Measurements from ENCODE around the gene ATG4A. TPM values are rescaled to one million over a fixed set of nuclear protein-coding genes. Genes with fewer than 3 reads are reported as not detected.

The ATG4A gene
- total and polyA plus RNA-seq, 8 donors = 8.9 to 14.6 (median 10.1) TPM

GRCh38 chrX:108156082-108156481 lies 64.5 kb downstream of the ATG4A start:
- H3K36me3 ChIP-seq = peaks cover 0 to 5% (median 0%) of the 10 kb centered on the region in 3 donors
- DNase-seq = no peak
- FAIRE-seq = no peak
- TF ChIP-seq CTCF (IDR thresholded peaks at IDR 0.05) = no peak
- no peak overlapping the region for H3K4me3 ChIP-seq
- no peak for ATAC-seq
- 84 to 90% methylated on average over 2 of the region's 2 CpGs for WGBS, 2 donors
- H3K27me3 ChIP-seq = no peaks in the 10 kb centered on the region
- H3K9me3 ChIP-seq = no peaks in the 10 kb centered on the region
- H3K4me1 ChIP-seq = no peaks in the 10 kb centered on the region
- intact Hi-C loops (cut with DNase I) = no loop called here
- no peak overlapping the region for H3K27ac ChIP-seq

GRCh38 chrX:108156934-108157466 lies 65.4 kb downstream of the ATG4A start:
- FAIRE-seq (no peak), ATAC-seq (no peak), DNase-seq (no peak)
- intact Hi-C loops (cut with DNase I) = no loop called here
- Histone ChIP-seq H3K27ac (no peak overlapping the region), H3K27me3 (no peaks in the 10 kb centered on the region), H3K4me3 (no peak overlapping the region), H3K36me3 (peaks cover 0 to 5% (median 0%) of the 10 kb centered on the region in 3 donors), H3K4me1 (no peaks in the 10 kb centered on the region), H3K9me3 (no peaks in the 10 kb centered on the region)
- TF ChIP-seq CTCF (IDR thresholded peaks at IDR 0.05) = no peak
- WGBS, 2 donors = 92 to 93% methylated on average over 8 of the region's 8 CpGs

GRCh38 chrX:108157628-108158027 lies 66.0 kb downstream of the ATG4A start:
- no peak overlapping the region for H3K4me3 ChIP-seq
- no peaks in the 10 kb centered on the region for H3K4me1 ChIP-seq
- no peak for ATAC-seq
- H3K27ac ChIP-seq = no peak overlapping the region
- WGBS, 2 donors = 71 to 79% methylated on average over 3 of the region's 3 CpGs
- H3K36me3 ChIP-seq = peaks cover 0 to 5% (median 0%) of the 10 kb centered on the region in 3 donors
- DNase-seq = no peak
- TF ChIP-seq CTCF (IDR thresholded peaks at IDR 0.05) = no peak
- no peaks in the 10 kb centered on the region for H3K27me3 ChIP-seq
- H3K9me3 ChIP-seq = no peaks in the 10 kb centered on the region
- FAIRE-seq = no peak
- intact Hi-C loops (cut with DNase I) = no loop called here

GRCh38 chrX:108159028-108159670 lies 67.6 kb downstream of the ATG4A start:
- TF ChIP-seq CTCF (IDR thresholded peaks at IDR 0.05) = no peak
- peaks cover 0 to 4% (median 0%) of the 10 kb centered on the region in 4 donors for H3K27me3 ChIP-seq
- no peaks in the 10 kb centered on the region for H3K36me3 ChIP-seq
- H3K9me3 ChIP-seq = no peaks in the 10 kb centered on the region
- WGBS, 2 donors = 82 to 92% methylated on average over 11 of the region's 11 CpGs
- no peaks in the 10 kb centered on the region for H3K4me1 ChIP-seq
- no peak for ATAC-seq
- DNase-seq = no peak
- FAIRE-seq = no peak
- intact Hi-C loops (cut with DNase I) = no loop called here
- H3K27ac ChIP-seq = no peak overlapping the region
- H3K4me3 ChIP-seq = no peak overlapping the region

- Histone ChIP-seq H3K27ac (no peak overlapping the region), H3K9me3 (no peaks in the 10 kb centered on the region), H3K27me3 (peaks cover 0 to 4% (median 0%) of the 10 kb centered on the region in 4 donors), H3K36me3 (no peaks in the 10 kb centered on the region), H3K4me1 (no peaks in the 10 kb centered on the region), H3K4me3 (no peak overlapping the region)
- intact Hi-C loops (cut with DNase I) = no loop called here
- ATAC-seq = no peak
- FAIRE-seq = no peak
- DNase-seq = no peak
- 62 to 74% methylated on average over 5 of the region's 5 CpGs for WGBS, 2 donors
- no peak for TF ChIP-seq CTCF (IDR thresholded peaks at IDR 0.05)
Observed at GRCh38 chrX:108160309-108160708, 68.7 kb downstream of the ATG4A start.
